ENCODE results near the gene PRKN.

The PRKN gene

DNA sequence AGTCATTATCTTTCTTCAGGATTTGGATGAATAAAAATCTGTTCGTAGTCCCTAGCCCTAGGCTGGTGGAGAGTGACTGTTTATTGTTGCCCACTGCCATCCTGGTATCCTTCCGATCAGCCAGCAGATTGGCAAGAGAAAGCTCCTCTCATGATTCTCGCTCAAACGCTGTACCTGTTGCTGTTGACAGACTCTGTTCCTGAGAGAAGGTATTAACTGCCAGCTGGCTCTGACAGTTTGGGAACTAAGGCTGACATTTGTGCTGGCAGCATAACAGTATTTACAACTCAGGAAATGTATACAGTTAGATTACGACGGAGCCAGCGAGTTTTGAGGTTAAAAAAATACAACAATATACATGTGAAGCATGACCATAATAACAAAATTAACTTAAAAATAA, 674.5 kb downstream of the PRKN start:
- in situ Hi-C loops (cut with MboI; ENCODE audit: low pct_unique_long_range_greater_than_20kb, low sequenced_read_pairs, unreplicated experiment) = no loop called here
- TF ChIP-seq, protein P1, sequence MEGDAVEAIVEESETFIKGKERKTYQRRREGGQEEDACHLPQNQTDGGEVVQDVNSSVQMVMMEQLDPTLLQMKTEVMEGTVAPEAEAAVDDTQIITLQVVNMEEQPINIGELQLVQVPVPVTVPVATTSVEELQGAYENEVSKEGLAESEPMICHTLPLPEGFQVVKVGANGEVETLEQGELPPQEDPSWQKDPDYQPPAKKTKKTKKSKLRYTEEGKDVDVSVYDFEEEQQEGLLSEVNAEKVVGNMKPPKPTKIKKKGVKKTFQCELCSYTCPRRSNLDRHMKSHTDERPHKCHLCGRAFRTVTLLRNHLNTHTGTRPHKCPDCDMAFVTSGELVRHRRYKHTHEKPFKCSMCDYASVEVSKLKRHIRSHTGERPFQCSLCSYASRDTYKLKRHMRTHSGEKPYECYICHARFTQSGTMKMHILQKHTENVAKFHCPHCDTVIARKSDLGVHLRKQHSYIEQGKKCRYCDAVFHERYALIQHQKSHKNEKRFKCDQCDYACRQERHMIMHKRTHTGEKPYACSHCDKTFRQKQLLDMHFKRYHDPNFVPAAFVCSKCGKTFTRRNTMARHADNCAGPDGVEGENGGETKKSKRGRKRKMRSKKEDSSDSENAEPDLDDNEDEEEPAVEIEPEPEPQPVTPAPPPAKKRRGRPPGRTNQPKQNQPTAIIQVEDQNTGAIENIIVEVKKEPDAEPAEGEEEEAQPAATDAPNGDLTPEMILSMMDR (IDR thresholded peaks at IDR 0.05; ENCODE audit: extremely low read depth, insufficient read depth, missing control alignments) = no peak
- DNase-seq (ENCODE audit: low spot score) = no peak

DNA sequence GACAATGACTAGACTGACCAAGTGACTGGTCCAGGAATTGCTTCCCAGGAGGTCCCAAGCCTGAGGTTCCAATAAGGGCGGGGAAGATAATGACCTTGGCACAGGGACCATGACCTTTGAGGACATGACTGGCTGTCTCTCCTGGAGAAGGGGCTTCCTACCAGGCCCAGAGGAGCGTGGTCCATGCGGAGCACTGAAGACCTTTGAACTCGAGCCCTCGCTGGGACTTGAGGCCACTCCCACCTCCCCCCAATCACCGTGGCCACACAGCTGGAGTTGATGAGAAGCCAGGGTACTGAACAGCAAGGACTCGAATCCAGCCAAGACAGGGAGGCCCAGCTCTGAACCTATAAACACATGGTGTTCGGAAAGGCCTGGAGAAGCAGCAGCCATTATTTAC, 677.0 kb downstream of the PRKN start:
- DNase-seq (ENCODE audit: low spot score) = no peak
- in situ Hi-C loops (cut with MboI; ENCODE audit: low pct_unique_long_range_greater_than_20kb, low sequenced_read_pairs, unreplicated experiment) = no loop called here
- TF ChIP-seq, protein P1 (IDR thresholded peaks at IDR 0.05; ENCODE audit: extremely low read depth, insufficient read depth, missing control alignments) = no peak

DNA sequence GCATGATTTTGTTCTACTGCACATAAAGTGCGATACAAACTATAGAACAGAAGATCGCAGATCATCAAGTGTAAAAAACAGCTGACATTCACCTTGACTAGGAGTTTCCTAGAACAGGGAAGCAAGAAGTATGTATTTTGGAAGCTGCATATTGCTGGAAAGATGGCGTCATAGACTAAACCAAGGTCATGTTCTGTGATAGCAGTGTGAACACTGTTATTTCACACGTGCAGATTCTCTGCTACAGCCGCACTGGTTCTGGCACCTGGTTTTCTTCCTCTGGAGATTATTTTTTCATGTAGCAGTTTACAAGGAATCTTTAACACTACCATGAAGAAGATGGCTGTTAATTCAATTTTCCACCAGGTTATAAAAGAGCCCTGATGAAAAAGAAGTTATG, 681.2 kb downstream of the PRKN start:
- TF ChIP-seq, protein P1 (IDR thresholded peaks at IDR 0.05; ENCODE audit: extremely low read depth, insufficient read depth, missing control alignments) = no peak
- in situ Hi-C loops (cut with MboI; ENCODE audit: low pct_unique_long_range_greater_than_20kb, low sequenced_read_pairs, unreplicated experiment) = no loop called here
- no peak for DNase-seq (ENCODE audit: low spot score)

DNA sequence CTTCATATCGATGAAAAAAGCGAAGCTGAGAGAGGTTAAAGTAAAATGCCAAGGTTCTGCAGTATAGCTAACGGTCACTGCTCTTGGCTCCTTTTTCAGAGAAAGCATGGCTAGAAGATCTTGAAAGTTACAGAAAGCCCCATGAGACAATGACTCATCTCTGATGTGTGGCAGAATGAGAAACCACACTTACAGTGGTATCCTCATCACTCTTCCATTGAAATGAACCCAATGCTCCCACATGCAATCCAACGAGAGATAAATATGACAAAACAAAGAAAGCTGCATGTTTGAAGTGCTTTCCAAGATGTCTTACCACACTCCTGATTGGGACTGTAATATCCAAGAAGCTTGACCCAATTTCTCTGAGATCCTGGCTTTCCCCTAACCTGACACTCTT, 694.9 kb downstream of the PRKN start:
- TF ChIP-seq, protein P1 (IDR thresholded peaks at IDR 0.05; ENCODE audit: extremely low read depth, insufficient read depth, missing control alignments) = no peak
- in situ Hi-C loops (cut with MboI; ENCODE audit: low pct_unique_long_range_greater_than_20kb, low sequenced_read_pairs, unreplicated experiment) = no loop called here
- peak; percentile 14 for DNase-seq (ENCODE audit: low spot score)

DNA sequence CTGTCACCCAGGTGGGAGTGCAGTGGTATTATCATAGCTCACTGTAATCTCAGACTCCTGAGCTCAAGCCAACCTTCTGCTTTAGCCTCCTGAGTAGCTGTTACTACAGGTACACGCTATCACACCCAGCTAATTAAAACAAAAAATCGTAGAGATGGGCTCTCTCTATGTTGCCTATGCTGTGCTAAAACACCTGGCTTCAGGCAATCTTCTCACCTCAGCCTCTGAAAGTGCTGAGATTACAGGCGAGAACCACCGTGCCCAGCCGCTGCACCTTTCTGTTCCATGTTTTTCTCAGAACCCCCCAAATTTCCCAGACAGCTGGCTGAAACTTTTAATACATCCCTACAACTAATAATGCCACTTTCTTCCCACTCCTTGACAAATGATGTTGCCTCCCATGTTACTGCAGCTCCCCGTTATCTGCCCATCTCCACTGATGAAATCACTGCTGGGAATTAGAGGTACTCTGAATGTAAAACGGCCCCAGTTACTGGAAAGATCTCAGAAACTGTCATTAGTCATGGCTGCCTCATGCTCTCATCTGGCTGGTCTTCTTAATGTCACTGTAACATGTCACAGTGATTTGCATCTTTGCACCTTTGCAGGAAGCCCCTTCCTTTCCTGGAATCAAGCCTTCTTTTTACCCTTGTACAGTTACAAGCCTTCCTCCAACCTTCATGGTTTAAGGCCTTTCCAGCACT, 697.5 kb downstream of the PRKN start:
- no peak for DNase-seq (ENCODE audit: low spot score)
- TF ChIP-seq, protein P1 (IDR thresholded peaks at IDR 0.05; ENCODE audit: extremely low read depth, insufficient read depth, missing control alignments) = no peak
- in situ Hi-C loops (cut with MboI; ENCODE audit: low pct_unique_long_range_greater_than_20kb, low sequenced_read_pairs, unreplicated experiment) = no loop called here

DNA sequence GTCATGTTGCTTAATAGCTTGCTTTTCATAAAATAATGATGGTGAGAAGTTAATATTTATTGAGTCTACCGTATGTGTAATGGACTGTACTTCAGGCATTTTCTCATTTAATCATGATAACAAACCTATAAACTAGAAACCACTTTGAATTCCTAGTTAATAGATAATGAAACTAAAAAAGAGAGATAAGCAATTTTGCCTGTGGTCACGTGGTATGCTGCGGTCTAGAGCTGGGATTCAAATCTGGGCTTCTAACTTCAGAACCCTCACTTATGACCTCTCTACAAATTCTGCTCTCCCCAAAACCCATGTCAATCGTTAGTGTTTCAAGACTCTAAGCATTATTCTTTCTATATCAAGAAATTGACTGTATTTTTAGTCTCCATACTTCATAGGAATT, 700.7 kb downstream of the PRKN start:
- TF ChIP-seq, protein P1 (IDR thresholded peaks at IDR 0.05; ENCODE audit: extremely low read depth, insufficient read depth, missing control alignments) = no peak
- in situ Hi-C loops (cut with MboI; ENCODE audit: low pct_unique_long_range_greater_than_20kb, low sequenced_read_pairs, unreplicated experiment) = no loop called here
- DNase-seq (ENCODE audit: low spot score) = no peak
